Retinal pigment epithelial cell (primary cell): ENCODE data around the gene FAM193A.

Source experiments
- DNase-seq: peaks from one replicate; pipeline ENCODE4 v3.0.0-alpha.2; 2010; ENCODE audit warnings: low read depth
- H3K4me3 ChIP-seq: 2 replicates; pipeline ENCODE4 v1.5.1; 2011; ENCODE audit warnings: mild to moderate bottlenecking, low read length, control low read depth, moderate library complexity
- TF ChIP-seq, protein P1 (sequence below): conservative IDR thresholded peaks from 2 replicates; pipeline ENCODE4 v1.5.1; 2011; ENCODE audit warnings: low read depth, low read length, control low read depth, inconsistent platforms

The FAM193A gene

DNA sequence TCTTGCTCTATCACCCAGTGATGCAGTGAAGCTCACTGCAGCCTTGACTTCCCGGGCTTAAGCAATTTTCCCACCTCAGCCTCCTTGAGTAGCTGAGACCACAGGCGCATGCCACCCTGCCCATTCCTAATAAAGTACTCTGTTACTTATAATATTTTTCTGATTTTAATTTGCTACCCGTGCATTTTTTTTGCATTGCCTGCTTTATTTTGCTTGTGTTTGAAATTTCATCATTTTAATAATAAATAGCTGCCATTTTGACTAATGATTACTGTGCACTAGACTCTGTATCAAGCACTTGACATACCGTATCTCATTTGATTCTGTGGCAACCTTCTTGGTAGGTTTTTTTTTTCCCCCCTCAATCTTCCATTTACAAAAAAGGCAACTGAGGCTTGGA is 41.7 kb downstream of the FAM193A start:
- DNase-seq = no peak
- TF ChIP-seq, protein P1, sequence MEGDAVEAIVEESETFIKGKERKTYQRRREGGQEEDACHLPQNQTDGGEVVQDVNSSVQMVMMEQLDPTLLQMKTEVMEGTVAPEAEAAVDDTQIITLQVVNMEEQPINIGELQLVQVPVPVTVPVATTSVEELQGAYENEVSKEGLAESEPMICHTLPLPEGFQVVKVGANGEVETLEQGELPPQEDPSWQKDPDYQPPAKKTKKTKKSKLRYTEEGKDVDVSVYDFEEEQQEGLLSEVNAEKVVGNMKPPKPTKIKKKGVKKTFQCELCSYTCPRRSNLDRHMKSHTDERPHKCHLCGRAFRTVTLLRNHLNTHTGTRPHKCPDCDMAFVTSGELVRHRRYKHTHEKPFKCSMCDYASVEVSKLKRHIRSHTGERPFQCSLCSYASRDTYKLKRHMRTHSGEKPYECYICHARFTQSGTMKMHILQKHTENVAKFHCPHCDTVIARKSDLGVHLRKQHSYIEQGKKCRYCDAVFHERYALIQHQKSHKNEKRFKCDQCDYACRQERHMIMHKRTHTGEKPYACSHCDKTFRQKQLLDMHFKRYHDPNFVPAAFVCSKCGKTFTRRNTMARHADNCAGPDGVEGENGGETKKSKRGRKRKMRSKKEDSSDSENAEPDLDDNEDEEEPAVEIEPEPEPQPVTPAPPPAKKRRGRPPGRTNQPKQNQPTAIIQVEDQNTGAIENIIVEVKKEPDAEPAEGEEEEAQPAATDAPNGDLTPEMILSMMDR = no peak

DNA sequence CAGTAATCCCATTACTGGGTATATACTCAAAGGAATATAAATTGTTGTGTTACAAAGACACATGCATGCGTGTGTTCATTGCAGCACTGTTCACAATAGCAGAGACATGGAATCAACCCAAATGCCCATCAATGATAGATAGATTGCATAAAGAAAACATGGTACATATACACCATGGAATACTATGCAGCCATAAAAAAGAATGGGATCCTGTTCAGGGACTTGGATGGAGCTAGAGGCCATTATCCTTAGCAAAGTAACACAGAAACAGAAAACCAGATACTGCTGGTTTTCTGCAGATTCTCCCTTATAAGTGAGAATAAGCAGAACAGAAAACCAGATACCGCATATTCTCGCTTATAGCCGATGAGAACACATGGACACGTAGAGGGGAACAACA is 43.5 kb downstream of the FAM193A start:
- TF ChIP-seq, protein P1 = no peak
- no peak for DNase-seq
- H3K4me3 ChIP-seq = no peak overlapping the region

More for the DNA sequence above, 41.7 kb downstream of the FAM193A start:
- no peak overlapping the region for H3K4me3 ChIP-seq

DNA sequence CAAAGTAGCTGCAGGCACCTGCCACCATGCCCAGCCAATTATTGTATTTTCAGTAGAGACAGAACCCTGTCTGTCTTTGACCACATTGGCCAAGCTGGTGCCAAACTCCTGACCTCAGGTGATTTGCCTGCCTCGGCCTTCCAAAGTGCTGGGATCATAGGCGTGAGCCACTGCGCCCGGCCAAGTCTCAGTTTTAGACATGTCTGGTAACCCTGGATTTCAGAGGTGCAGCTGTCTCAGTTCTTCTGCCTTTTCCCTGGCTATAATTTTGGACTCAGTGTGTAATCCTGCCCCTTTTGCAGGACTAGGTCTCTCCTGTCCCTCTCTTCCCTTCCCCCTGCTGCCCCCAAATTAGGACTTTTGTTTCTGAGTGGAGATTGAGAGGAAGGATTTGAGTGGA is 46.6 kb downstream of the FAM193A start:
- TF ChIP-seq, protein P1 = no peak
- no peak for DNase-seq
- no peak overlapping the region for H3K4me3 ChIP-seq

DNA sequence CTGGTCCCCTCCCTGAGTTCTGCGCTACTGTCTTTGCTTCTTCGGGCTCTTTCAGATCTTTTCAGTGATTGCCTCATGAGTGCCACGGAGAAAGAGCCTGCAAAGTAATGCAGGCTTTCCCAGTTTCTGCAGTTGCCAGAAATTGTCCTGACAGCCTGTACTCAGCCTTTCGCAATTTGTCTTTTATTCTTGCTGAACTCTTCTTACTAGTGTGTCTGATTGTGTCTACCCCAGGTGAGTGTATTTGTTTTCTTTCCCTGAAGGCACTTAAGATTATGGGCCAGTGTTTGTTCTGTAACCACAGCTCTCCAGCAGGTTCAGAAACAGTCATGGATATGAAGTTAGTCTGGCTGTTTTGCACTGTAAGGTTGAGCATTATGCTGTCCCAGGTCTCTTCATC is 47.1 kb downstream of the FAM193A start:
- DNase-seq = no peak
- TF ChIP-seq, protein P1 = no peak
- no peak overlapping the region for H3K4me3 ChIP-seq

DNA sequence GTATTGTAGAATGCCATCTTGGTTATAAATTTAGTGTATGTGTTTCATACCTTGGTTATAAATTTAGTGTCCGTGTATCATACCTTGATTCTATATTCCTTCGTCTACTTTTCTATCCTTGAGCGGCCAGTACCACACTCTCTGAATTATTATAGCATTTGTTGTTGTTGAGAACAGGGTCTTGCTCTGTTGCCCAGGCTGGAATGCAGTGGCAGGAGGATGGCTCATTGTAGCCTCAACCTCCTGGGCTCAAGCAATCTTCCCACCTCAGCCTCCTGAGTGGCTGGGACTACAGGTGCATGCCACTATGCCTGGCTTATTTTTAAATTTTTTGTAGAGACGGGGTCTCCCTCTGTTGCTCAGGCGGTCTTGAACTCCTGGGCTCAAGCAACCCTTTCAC is 50.1 kb downstream of the FAM193A start:
- no peak for DNase-seq
- H3K4me3 ChIP-seq = no peak overlapping the region
- TF ChIP-seq, protein P1 = no peak

DNA sequence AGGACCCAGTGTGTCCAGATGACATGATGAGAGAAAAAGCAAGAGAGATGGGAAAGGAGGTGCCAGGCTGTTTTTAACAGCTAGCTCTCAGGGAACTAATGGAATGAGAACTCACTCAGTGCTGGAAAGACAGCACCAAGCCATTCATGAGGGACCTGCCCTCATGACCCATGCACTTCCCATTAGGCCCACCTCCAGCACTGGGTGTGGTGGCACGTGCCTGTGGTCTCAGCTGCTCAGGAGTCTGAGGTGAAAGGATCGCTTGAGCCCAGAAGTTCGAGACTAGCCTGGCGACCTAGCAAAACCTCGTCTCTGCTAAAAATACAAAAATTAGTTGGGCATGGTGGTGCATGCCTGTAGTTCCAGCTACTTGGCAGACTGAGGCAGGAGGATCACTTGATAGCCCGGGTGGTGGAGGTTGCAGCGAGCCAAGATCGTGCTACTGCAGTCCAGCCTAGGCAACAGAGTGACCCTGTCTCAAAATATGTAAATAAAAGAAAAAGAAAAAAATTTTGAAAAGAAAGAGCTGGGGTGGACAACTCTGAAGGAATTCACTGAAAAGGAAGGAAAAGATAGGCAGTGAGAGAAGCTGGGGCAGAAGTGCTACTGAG is 50.9 kb downstream of the FAM193A start:
- TF ChIP-seq, protein P1 = no peak
- no peak for DNase-seq
- no peak overlapping the region for H3K4me3 ChIP-seq

DNA sequence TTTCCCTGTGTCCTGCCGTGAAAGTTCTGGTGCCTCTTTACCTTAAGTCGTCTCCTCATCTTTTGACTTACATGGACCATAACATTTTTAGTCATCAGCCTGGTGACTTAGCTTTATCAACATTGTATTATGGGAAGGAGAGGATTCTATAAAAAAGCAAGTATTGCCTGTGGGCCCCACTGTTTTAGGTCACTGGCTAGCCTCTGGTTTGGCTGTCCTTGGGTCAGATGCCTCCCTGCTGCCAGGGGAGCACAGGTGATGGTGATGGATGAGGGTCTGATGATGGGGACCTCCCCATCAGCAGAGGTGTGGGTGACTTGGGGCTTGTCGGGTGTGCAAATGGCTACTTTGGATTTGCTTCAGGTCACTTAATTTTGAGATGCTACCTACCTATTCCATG is 51.8 kb downstream of the FAM193A start:
- H3K4me3 ChIP-seq = no peak overlapping the region
- TF ChIP-seq, protein P1 = no peak
- no peak for DNase-seq
